CD4-positive, alpha-beta T cell treated with Interleukin-4 for 4 hours (primary cell): ENCODE results near the gene PAQR7.
A peak's percentile ranks its signal among the peaks of the same experiment; 100 is the strongest.

Source experiments
- DNase-seq: peaks from one replicate; pipeline ENCODE4 v3.0.0-alpha.2; 2020

The PAQR7 gene

GRCh38 chr1:25900219-25900618 is 24.7 kb upstream of the PAQR7 start:
- DNase-seq, result no peak

DNA sequence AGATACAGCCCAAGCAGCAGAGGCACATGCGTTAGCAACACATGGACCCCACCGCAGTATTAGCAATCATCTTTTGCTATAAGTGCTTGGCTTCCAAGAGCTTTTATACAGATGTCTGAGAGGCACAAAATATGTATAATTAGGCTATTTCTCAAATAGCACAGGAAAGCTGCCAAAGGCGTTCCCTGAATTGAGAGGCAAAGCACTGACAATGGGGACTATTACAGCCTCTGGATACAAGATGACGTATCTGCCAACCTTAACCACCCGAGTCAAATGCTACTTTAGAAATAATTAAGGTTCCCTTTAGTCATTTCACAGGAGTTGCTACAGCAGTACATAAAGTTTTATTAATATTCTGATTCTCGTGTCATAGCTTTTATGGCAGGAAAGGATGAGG is 24.3 kb upstream of the PAQR7 start:
- DNase-seq, result no peak

- no peak for DNase-seq
These were observed 22.9 kb upstream of the PAQR7 start for GRCh38 chr1:25898223-25899015.

- no peak for DNase-seq
These were observed 22.2 kb upstream of the PAQR7 start for GRCh38 chr1:25897754-25898153.

GRCh38 chr1:25896266-25896665 is 20.8 kb upstream of the PAQR7 start:
- DNase-seq, result no peak

- peak; percentile 91 for DNase-seq
These were observed 20.0 kb upstream of the PAQR7 start for GRCh38 chr1:25895365-25895990.

- no peak for DNase-seq
These were observed 17.6 kb upstream of the PAQR7 start for GRCh38 chr1:25893116-25893515.

- DNase-seq, result no peak
These were observed 16.1 kb upstream of the PAQR7 start for GRCh38 chr1:25891606-25892005.

- DNase-seq, result no peak
These were observed 14.9 kb upstream of the PAQR7 start for GRCh38 chr1:25890239-25891034.

DNA sequence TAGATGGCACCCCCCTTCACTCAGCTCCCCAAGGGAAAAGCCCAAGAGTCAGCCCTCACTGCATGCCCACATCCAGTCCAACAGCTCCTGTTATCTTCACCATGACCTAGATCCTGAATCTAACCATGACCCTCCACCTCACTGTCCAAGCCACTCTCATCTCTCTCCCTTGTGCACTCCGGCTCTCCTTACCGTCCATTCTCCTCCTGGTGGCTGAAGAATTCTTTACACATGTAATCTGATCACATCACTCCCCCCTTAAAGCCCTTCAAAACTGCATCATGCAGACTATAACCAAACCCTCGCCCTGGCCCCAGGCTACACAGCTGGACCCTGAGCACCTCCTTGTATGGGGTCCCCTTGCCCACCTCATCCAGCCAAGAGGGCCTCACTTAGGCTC is 14.0 kb upstream of the PAQR7 start:
- DNase-seq, result no peak

DNA sequence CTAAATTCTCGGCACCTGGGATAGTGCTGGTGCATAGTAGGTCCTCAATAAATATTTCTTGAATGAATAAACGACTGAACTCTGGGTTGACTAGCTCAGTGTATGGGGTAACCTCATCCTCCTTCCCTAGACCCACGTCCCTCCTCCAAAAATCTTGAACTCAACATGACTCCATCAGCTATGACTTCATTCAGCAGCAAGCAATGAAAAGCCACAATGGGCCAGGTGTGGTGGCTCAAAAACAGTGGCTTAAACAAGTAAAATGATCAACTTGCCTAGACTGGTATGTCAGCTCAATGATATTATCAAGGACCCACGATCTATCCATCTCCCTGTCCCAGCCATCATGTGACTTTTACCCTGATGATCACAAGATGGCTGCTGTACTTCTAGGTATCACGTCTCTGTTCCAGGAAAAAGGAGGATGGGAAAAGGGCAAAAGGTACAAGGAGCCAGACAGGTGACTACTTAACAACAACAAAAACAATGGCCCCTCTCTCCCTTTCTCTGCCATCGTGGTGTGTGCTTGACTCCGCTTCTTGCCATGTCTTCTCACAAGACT is 13.0 kb upstream of the PAQR7 start:
- DNase-seq, result no peak

GRCh38 chr1:25885602-25886001 is 10.1 kb upstream of the PAQR7 start:
- DNase-seq, result no peak

GRCh38 chr1:25881266-25881665 is 5.8 kb upstream of the PAQR7 start:
- no peak for DNase-seq

DNA sequence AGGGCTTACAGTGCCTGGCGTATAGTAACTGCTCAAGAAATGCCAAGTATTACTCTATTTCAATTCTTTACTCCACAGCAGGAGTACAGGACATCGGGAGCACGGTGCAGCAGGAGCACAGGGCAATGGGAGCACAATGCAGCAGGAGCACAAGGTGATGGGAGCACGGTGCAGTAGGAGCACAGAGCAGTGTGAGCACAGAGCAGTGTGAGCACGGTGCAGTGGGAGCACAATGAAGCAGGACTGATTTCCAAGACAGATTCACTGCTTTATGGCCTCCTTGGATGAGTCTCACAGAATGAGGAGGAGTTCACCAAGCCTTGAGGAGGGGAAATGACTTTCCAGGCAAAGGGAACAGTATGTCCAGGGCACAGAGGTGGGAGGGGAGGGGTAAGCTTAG is 5.0 kb upstream of the PAQR7 start:
- no peak for DNase-seq

DNA sequence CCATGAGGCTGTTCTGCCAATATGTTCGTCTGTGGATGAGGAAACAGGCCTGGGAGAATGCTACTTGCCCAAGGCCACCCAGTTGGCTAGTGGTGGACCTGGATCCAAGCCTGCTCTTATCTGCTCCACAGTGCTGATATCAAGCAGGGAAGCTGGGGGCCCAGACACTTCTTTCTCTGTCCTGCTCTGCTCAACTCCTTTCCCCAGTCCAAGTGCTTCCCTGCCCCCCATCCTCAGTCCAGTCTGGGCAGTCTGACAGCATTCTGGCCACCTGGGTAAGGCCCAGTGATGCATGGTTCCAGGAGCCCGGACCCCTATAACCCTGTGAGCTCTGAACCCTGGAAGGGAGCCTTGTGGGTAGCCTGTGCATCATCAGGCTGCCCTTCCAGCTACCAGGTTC is 4.2 kb upstream of the PAQR7 start:
- no peak for DNase-seq

- DNase-seq, result no peak
These were observed 3.2 kb upstream of the PAQR7 start for GRCh38 chr1:25878690-25879089.

DNA sequence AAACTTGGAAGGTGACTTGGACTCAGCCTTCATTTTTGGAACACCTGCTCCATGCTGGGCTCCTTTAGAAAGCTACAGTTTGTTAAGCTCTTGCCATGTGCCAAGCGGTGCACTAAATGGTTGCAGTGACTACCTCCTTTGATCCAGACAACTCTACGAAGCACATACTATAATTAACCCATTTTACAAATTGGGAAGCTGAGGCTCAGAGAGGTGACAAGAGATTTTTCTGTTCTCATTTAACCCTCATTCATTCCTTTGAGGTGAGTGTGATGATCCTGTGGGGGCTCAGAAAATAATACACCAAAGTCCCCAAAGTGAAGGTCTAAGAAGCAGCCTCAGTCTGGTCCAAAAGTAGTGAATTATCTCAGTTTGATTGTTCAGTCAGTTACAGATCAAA is 1.6 kb upstream of the PAQR7 start:
- DNase-seq, result no peak

DNA sequence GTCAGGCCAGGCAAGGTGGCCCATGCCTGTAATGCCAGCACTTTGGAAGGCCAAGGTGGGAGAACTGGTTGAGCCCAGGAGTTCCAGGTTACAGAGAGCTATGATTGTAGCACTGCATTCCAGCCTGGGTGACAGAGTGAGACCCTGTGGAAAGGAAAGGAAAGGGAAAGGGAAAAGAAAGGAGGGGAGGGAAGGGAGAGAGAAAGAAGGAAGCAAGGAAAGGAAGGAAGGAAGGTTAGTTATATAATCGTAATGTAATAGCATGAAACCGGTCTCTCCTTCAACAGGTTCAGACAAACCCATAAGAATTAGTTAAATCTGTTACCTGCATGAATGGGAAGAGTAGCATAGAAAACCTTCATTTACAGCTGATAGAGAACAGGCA is 1.2 kb upstream of the PAQR7 start:
- DNase-seq, result no peak

DNA sequence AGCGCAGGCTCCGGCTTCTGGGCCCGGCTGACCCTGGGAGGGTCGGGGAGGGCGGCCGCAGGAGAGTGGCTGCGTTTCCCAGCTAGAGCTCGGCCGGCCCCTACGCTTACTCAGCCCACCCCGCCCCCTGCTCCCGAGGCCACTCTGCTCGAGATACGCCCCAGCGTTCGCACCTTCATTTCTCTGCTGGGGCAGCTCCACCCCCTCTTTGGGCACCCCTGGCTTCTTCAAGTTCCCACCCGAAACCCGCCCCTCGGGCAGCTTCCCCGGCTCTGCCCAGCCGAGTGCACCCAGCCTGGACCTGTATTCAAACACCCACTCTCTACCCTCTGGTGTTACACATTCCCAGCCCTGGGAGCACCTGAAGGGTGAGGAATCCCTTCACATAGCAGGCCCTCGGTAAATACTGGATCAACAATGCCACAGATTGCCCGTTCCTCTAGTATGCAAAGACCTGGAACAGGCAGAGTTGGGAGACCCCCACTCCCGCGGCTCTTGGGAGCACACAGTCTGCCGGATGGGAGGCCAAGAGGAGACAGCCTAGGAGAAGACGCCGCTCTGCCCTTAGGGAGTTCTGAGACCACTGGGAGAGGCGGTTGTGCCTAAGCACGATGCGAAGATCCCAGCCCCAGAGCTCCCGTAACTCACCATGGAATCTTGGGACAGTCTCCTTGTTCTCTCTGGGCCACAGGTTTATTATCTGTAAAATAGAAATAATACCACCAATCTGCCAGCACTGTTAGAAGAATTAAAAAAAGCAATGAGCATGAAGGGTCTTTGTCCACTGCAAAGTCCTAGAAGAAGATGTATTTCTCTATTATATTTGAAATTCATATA is 566 bp upstream of the PAQR7 start:
- DNase-seq, result no peak

DNA sequence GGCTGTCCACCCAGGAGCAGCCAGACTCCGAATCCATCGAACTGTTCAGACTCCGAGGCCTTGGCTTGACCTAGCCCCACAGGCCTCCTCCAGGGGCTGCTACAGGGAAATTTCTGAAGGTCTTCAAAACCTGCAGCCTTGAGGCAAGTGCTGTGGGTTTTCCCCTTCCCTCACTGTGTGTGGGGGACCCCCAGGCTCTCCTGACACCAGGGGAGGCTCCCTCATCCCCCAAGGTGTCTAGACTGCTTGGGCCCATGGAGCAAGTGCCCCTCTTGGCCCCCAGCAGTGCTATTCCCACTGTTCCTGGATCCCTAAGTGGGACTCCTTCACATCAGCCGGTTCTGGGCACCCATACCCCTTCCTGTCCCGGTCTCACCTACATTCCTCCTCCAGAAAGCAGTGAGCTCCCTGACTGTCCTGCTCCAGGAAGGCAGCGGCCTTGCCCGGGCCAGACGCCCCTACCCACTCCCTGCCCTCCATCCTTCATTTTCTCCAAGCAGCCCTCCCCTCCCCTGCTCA is 814 bp downstream of the PAQR7 start:
- no peak for DNase-seq

DNA sequence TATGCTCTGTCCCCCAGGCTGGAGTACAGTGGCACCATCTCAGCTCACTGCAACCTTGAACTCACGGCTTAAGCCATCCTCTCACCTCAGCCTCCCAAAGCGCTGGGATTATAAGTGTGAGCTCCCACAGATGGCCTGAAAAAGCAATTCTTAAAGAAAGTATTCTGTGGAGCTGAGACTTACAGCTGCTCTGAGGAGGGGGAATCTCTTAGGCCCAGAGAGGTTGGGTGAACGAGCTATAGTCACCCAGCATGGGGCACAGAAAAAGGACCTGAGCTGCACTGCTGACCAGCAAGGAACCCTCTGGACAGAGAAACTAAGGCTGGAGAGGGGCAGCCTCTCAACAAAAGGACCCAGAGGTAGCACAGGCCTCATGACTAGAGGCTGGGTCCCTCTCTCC is 1.3 kb downstream of the PAQR7 start:
- DNase-seq, result no peak

DNA sequence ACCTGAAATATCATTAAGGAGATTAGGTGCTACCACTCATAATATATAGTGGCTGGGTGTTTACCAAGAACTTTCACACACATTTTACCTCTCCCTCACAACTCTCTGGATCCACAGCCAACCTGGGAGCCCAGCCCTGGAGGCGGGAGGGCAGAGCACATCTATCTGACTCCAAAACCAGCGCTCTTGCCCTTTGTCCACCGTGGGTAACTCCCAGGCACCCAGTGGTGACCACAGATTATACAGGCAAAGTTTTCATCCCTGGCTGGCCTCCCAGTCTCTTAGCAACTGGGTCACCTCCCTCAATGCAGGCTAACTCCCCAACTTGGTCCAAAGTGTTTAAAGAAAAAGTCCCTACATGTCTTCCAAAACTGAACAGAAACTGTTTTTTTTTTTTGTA is 2.4 kb downstream of the PAQR7 start:
- DNase-seq, result no peak

DNA sequence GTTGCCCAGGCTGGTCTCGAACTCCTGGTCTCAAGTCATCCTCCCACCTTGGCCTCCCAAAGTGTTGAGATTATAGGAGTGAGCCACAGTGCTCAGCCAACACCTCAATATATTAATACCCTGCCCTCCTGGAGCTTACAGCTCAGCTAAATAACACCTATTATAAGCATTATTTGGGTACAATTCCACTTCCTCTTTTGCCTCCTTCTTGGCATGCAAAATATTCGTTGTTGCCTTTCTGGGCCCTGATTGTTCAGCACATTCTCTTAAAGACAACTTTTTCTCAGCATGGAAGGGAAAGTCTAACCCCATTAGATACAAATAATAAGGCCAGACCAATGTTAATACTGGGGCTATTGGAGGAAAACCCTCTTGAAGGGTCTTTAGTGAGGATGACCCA is 2.8 kb downstream of the PAQR7 start:
- DNase-seq, result no peak
